Kidney epithelial cell (primary cell): ENCODE results near the gene DAPK2. TPM values are rescaled to one million over a fixed set of nuclear protein-coding genes. Genes with fewer than 3 reads are reported as not detected.

Experiments
- DNase-seq: peaks from one replicate; pipeline ENCODE4 v3.0.0-alpha.2; 2010; ENCODE audit warnings: low read depth
- H3K27me3 ChIP-seq: 2 replicates; pipeline ENCODE4 v1.6.0; 2011; ENCODE audit warnings: low read length; ENCODE audit not compliant: control insufficient read depth, insufficient read depth
- H3K36me3 ChIP-seq: 2 replicates; pipeline ENCODE4 v1.5.1; 2011; ENCODE audit warnings: low read length; ENCODE audit not compliant: control insufficient read depth, insufficient read depth
- H3K4me3 ChIP-seq: 2 replicates; pipeline ENCODE4 v1.5.1; 2011; ENCODE audit warnings: low read depth, mild to moderate bottlenecking, control low read depth, low read length
- total RNA-seq: library from RNA; depleted of rRNA; stranded (reverse); fragments of >200 nt; gene quantifications from 2 replicates; pipeline ENCODE4 v1.2.3, GENCODE V29; 2015
- TF ChIP-seq, protein P1 (sequence below): IDR thresholded peaks from 2 replicates; pipeline ENCODE4 v1.5.1; 2011; ENCODE audit warnings: mild to moderate bottlenecking, moderate library complexity, low read length, control low read depth, inconsistent platforms; ENCODE audit not compliant: insufficient read depth, poor library complexity, severe bottlenecking

The DAPK2 gene
- total RNA-seq, 1 donor from 2014 or later = 0.21 TPM

DNA sequence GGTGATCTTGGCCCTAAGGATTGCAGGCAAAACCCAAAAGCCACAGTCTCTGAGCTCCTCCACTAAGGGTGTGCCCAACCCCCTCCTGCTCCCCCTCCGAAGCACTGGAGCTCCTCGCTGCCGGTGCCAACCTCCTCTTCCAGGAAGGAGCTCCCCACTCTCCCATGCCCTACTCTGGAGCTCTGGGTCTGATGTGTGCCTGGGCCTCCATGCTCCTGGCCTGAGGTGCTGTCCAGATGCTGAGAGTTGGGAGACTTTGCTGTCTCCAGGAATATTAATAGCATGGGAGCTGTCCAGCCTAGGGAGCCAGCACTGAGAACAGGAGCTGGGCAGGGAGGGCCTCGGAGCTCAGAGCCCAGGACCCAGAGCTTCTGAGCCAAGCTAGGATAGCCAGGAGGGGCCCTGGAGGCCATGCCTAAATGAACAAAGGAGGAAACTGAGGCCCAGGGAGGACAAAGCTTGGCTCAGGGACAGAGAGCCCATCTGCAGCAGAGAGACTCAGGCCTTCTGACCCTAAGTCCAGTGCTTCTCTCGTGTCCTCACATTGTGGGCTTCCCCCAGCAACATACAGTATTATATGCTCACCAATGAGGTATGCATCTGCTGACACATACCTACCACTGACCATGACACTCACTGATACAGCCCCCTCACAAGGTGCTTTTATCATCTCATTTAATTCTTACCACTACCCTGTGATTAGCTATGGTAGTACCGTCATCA is 175.6 kb downstream of the DAPK2 start:
- Histone ChIP-seq H3K4me3 (no peak overlapping the region), H3K27me3 (no peaks in the 10 kb centered on the region), H3K36me3 (no peaks in the 10 kb centered on the region)
- TF ChIP-seq, protein P1, sequence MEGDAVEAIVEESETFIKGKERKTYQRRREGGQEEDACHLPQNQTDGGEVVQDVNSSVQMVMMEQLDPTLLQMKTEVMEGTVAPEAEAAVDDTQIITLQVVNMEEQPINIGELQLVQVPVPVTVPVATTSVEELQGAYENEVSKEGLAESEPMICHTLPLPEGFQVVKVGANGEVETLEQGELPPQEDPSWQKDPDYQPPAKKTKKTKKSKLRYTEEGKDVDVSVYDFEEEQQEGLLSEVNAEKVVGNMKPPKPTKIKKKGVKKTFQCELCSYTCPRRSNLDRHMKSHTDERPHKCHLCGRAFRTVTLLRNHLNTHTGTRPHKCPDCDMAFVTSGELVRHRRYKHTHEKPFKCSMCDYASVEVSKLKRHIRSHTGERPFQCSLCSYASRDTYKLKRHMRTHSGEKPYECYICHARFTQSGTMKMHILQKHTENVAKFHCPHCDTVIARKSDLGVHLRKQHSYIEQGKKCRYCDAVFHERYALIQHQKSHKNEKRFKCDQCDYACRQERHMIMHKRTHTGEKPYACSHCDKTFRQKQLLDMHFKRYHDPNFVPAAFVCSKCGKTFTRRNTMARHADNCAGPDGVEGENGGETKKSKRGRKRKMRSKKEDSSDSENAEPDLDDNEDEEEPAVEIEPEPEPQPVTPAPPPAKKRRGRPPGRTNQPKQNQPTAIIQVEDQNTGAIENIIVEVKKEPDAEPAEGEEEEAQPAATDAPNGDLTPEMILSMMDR = no peak
- DNase-seq = peak; percentile 43

DNA sequence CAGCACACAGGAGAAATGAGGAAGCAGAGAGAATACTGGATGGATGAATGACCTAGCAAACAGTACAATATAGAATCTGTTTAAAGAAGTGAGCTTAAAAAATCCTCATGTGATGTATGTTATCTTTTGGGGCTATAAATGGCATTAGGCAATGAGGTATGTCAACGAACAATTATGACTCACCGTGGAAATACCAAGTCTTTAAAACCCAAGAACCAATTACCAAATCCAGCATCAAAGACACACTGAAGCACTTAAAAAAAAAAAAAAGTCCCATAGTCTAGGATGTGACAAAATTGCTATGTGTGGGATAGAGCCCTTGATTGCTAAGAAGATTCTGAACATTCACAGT is 176.3 kb downstream of the DAPK2 start:
- no peaks in the 10 kb centered on the region for H3K36me3 ChIP-seq
- no peaks in the 10 kb centered on the region for H3K27me3 ChIP-seq
- TF ChIP-seq, protein P1 = no peak
- no peak overlapping the region for H3K4me3 ChIP-seq
- DNase-seq = no peak

DNA sequence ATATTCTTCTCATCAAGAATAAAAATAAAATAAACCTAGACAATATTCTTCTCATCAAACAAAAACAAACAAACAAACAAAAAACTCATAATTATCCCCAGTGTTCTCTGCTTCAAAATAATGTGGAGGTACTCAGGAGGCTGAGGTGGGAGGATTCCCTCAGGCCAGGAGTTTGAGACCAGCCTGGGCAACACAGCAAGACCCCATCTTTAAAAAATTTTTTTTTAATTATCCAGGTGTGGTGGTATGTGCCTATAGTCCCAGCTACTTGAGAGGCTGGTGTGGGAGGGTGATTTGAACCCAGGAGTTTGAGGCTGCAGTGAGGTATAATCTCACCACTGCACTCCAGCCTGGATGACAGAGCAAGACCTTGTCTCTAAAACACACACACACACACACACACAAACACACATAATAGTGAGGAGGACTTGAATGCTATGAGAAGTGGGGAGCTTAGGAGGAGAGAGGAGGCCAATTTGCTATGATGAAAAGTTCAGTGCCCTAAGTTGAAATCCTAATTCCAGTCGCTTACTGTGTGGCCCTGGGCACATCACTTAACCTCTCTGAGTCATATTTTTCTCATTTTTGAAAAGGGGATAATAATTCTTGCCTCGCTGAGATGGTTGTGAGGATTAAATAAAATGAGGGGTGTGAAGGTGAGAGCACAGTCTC is 176.8 kb downstream of the DAPK2 start:
- no peaks in the 10 kb centered on the region for H3K27me3 ChIP-seq
- DNase-seq = no peak
- no peak overlapping the region for H3K4me3 ChIP-seq
- TF ChIP-seq, protein P1 = no peak
- no peaks in the 10 kb centered on the region for H3K36me3 ChIP-seq

DNA sequence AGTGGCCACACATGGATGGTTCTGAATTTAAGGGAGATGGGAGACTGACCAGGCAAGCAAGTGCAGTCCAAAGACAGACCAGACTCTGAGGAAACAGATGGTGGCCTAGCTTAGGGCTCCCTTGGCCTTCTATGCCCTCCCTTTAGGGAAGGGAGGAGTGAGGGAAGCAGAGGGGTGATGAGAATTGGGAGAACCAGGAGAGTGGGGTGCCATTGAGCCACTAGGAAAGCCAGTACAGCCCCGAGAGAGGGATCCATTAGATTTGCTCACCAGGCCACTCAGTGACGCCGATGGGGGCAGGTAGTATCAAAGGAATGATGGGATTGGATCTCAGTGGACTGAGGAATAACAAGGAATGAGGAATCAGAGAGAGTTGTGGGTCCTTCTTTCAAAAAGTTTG is 182.1 kb downstream of the DAPK2 start:
- no peaks in the 10 kb centered on the region for H3K36me3 ChIP-seq
- no peaks in the 10 kb centered on the region for H3K27me3 ChIP-seq
- H3K4me3 ChIP-seq = no peak overlapping the region
- TF ChIP-seq, protein P1 = no peak
- no peak for DNase-seq

DNA sequence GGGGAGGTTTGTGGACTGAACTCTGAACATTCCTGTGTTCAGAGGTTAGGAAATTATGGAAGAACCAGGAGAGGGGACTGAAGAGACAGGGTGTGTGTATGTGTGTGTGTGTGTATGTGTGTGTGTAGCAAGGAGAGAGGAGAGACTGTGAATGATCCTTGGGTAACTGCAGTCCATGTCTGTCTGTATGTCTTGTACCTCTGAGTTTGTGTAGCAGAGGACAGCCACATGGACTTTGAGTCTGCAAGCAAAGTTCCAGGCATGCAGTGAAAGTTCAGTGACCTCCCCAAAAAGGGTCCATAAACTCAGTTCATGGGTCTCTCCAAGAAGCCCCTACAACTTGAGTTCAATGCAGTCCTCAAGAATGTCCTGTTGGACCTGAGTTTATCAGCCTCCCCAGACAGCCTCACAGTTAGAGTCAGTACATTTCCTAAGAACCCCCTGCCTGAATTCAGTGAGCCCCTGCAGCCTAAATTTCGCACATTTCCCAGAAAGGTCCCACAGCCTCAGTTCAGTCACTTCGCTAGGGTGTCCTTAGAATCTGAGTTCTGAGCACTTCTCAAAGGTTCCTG is 184.3 kb downstream of the DAPK2 start:
- TF ChIP-seq, protein P1 = no peak
- no peak for DNase-seq
- Histone ChIP-seq H3K4me3 (no peak overlapping the region), H3K27me3 (no peaks in the 10 kb centered on the region), H3K36me3 (no peaks in the 10 kb centered on the region)
